Lower leg skin (tissue), 3 donors: ENCODE data around the gene CSF2.
"Not testable (repeated sequence)": the region's sequence is repeated elsewhere in the genome, so short reads cannot be mapped to it uniquely, and the experiment has no call there.

Experiments
- CTCF ChIP-seq, 3 donors: fragments of 450-650 bp; IDR thresholded peaks; one replicate each; pipeline ENCODE4 v1.5.1; 2016; ENCODE audit warnings: antibody characterized with exemption in 3 of 3, mild to moderate bottlenecking in 3 of 3, moderate library complexity in 2 of 3
- POLR2A ChIP-seq, 2 donors: fragments of 450-650 bp; IDR thresholded peaks; one replicate each; pipeline ENCODE4 v1.6.1; 2016 to 2017; ENCODE audit warnings: antibody characterized with exemption in 2 of 2, mild to moderate bottlenecking in 1 of 2, moderate library complexity in 1 of 2

GRCh38 chr5:132108957-132109356, 35.4 kb downstream of the CSF2 start:
- not testable (repeated sequence) for TF ChIP-seq CTCF, POLR2A (IDR thresholded peaks at IDR 0.05)
